ENCODE data around the gene MYO15B. TPM values are rescaled to one million over a fixed set of nuclear protein-coding genes. Genes with fewer than 3 reads are reported as not detected.
"Not testable (repeated sequence)": the region's sequence is repeated elsewhere in the genome, so short reads cannot be mapped to it uniquely, and the experiment has no call there.

The MYO15B gene
- total and polyA plus RNA-seq, 2 donors (not counting 3 experiments of a cell fraction or from before 2014, with no cell fraction given), result 10.2 to 87.8 TPM

- Histone ChIP-seq H3K9ac (replicated peaks; ENCODE audit: extremely low read depth, insufficient read depth, low read length) (no peak overlapping the region), H3K27me3 (ENCODE audit: control insufficient read depth in 2 of 2, insufficient read depth in 2 of 2, low read length in 2 of 2) (no peaks in the 10 kb centered on the region), H3K79me2 (ENCODE audit: control insufficient read depth, insufficient read depth, low read length) (no peaks in the 10 kb centered on the region), H4K20me1 (replicated peaks; ENCODE audit: control insufficient read depth, extremely low read depth, insufficient read depth, low read length) (no peaks in the 10 kb centered on the region), H2AFZ (ENCODE audit: low read depth, low read length) (no peak overlapping the region), H3K4me2 (ENCODE audit: insufficient read depth, low read length) (no peak overlapping the region), H3K36me3 (ENCODE audit: control insufficient read depth in 2 of 2, extremely low read depth in 1 of 2, insufficient read depth in 2 of 2, low read length in 2 of 2) (no peaks in the 10 kb centered on the region), H3K9me3 (replicated peaks; ENCODE audit: control insufficient read depth, insufficient read depth, low read length) (no peaks in the 10 kb centered on the region), H3K4me1 (ENCODE audit: control insufficient read depth, extremely low read depth, insufficient read depth, low read length) (peaks cover 12% of the 10 kb centered on the region), H3K4me3 (replicated peaks in 1 of 3; ENCODE audit: insufficient read depth in 1 of 3, low read depth in 1 of 3, low read length in 3 of 3) (no peak overlapping the region), H3K27ac (ENCODE audit: insufficient read depth, low read depth, low read length) (no peak overlapping the region), H3K9me1 (replicated peaks; ENCODE audit: control insufficient read depth, extremely low read depth, insufficient read depth, low read length) (no peaks in the 10 kb centered on the region)
- dilution Hi-C loops (cut with MboI; ENCODE audit: extremely low pct_ligation_motif_present, low sequenced_read_pairs) (no loop called here), intact Hi-C loops (cut with micrococcal nuclease) (no loop called here)
- FAIRE-seq, result no peak
- POLR2A ChIA-PET, result no interaction called here
- no TSS peak for BruUV-seq (replicated peaks)
- TF ChIP-seq EZH2 (IDR thresholded peaks at IDR 0.05; ENCODE audit: borderline replicate concordance, low read depth, low read length, severe bottlenecking), result no peak
- TF ChIP-seq, protein P1, sequence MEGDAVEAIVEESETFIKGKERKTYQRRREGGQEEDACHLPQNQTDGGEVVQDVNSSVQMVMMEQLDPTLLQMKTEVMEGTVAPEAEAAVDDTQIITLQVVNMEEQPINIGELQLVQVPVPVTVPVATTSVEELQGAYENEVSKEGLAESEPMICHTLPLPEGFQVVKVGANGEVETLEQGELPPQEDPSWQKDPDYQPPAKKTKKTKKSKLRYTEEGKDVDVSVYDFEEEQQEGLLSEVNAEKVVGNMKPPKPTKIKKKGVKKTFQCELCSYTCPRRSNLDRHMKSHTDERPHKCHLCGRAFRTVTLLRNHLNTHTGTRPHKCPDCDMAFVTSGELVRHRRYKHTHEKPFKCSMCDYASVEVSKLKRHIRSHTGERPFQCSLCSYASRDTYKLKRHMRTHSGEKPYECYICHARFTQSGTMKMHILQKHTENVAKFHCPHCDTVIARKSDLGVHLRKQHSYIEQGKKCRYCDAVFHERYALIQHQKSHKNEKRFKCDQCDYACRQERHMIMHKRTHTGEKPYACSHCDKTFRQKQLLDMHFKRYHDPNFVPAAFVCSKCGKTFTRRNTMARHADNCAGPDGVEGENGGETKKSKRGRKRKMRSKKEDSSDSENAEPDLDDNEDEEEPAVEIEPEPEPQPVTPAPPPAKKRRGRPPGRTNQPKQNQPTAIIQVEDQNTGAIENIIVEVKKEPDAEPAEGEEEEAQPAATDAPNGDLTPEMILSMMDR (IDR thresholded peaks at IDR 0.05; ENCODE audit: extremely low read depth in 1 of 2, insufficient read depth in 1 of 2, low read depth in 1 of 2, low read length in 2 of 2), result no peak
- no peak for TF ChIP-seq GATA2 (IDR thresholded peaks at IDR 0.05; ENCODE audit: insufficient read depth, insufficient read length, low read depth, low read length)
- no peak for TF ChIP-seq MYC (IDR thresholded peaks at IDR 0.05; ENCODE audit: low read depth, low read length)
- no peak for TF ChIP-seq MAX (IDR thresholded peaks at IDR 0.05; ENCODE audit: insufficient read depth, insufficient read length)
- no peak for TF ChIP-seq JUN (IDR thresholded peaks at IDR 0.05; ENCODE audit: borderline replicate concordance, insufficient read depth, insufficient read length, low read depth)
- TF ChIP-seq POLR2AphosphoS5 (IDR thresholded peaks at IDR 0.05; ENCODE audit: insufficient read depth, low read depth, low read length), result no peak
- no peak for TF ChIP-seq FOS (IDR thresholded peaks at IDR 0.05; ENCODE audit: borderline replicate concordance, insufficient read depth, low read length)
- no peak for TF ChIP-seq POLR2A (IDR thresholded peaks at IDR 0.05; ENCODE audit: low read depth, low read length)
- DNase-seq (ENCODE audit: low read depth, low spot score), result no peak
- CTCF ChIA-PET, result interaction anchor here (6.8 to 16.3 kb wide), 2 partner anchors 13 to 110 kb away, joined by 446 to 625 read pairs; a partner anchor contains a TSS
Measured at GRCh38 chr17:75637551-75637950, 50.0 kb downstream of the MYO15B start.

DNA sequence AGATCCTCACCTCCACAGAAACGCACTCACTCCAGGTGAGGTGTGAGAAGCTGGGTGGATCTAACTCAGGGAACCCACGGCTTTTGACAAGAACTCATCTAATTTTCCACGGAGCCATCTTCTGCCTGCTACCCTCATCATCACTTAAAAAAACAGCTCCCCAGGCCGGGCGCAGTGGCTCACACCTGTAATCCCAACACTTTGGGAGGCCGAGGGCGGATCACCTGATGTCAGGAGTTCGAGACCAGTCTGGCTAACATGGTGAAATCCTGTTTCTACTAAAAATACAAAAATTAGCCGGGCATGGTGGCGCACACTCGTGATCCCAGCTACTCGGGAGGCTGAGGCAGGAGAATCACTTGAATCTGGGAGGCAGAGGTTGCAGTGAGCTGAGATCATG, 50.4 kb downstream of the MYO15B start:
- CTCF ChIA-PET, result interaction anchor here (0.7 to 16.3 kb wide), 4 partner anchors 12 to 109 kb away, joined by 3 to 625 read pairs (median 225); a partner anchor contains a TSS
- BruUV-seq (replicated peaks); dilution Hi-C loops (cut with MboI; ENCODE audit: extremely low pct_ligation_motif_present, low sequenced_read_pairs): not testable (repeated sequence)

More for the DNA sequence above, 50.4 kb downstream of the MYO15B start:
- H3K4me2 ChIP-seq (ENCODE audit: insufficient read depth, low read length); H2AFZ ChIP-seq (ENCODE audit: low read depth, low read length); H3K27me3 ChIP-seq (ENCODE audit: control insufficient read depth in 2 of 2, insufficient read depth in 2 of 2, low read length in 2 of 2); H3K4me3 ChIP-seq (replicated peaks in 1 of 3; ENCODE audit: insufficient read depth in 1 of 3, low read depth in 1 of 3, low read length in 3 of 3); intact Hi-C loops (cut with micrococcal nuclease); H4K20me1 ChIP-seq (replicated peaks; ENCODE audit: control insufficient read depth, extremely low read depth, insufficient read depth, low read length); H3K9ac ChIP-seq (replicated peaks; ENCODE audit: extremely low read depth, insufficient read depth, low read length); H3K27ac ChIP-seq (ENCODE audit: insufficient read depth, low read depth, low read length); FAIRE-seq; H3K9me3 ChIP-seq (replicated peaks; ENCODE audit: control insufficient read depth, insufficient read depth, low read length); DNase-seq (ENCODE audit: low read depth, low spot score); H3K36me3 ChIP-seq (ENCODE audit: control insufficient read depth in 2 of 2, extremely low read depth in 1 of 2, insufficient read depth in 2 of 2, low read length in 2 of 2); H3K79me2 ChIP-seq (ENCODE audit: control insufficient read depth, insufficient read depth, low read length); H3K9me1 ChIP-seq (replicated peaks; ENCODE audit: control insufficient read depth, extremely low read depth, insufficient read depth, low read length); POLR2A ChIA-PET: not testable (repeated sequence)
- H3K4me1 ChIP-seq (ENCODE audit: control insufficient read depth, extremely low read depth, insufficient read depth, low read length), result peaks cover 11% of the 10 kb centered on the region
